GM21381 (cell line): ENCODE data around the gene EHBP1.
"Not testable (repeated sequence)": the region's sequence is repeated elsewhere in the genome, so short reads cannot be mapped to it uniquely, and the experiment has no call there.

ENCODE experiments used
- ATAC-seq: cut with Tn5 transposase; IDR thresholded peaks from one replicate; pipeline ENCODE4 v1.9.1; 2021; ENCODE audit warnings: mild to moderate bottlenecking, moderate library complexity; ENCODE audit not compliant: unreplicated experiment

The EHBP1 gene

GRCh38 chr2:63058144-63058920 is 352.8 kb downstream of the EHBP1 start:
- ATAC-seq, result no peak

DNA sequence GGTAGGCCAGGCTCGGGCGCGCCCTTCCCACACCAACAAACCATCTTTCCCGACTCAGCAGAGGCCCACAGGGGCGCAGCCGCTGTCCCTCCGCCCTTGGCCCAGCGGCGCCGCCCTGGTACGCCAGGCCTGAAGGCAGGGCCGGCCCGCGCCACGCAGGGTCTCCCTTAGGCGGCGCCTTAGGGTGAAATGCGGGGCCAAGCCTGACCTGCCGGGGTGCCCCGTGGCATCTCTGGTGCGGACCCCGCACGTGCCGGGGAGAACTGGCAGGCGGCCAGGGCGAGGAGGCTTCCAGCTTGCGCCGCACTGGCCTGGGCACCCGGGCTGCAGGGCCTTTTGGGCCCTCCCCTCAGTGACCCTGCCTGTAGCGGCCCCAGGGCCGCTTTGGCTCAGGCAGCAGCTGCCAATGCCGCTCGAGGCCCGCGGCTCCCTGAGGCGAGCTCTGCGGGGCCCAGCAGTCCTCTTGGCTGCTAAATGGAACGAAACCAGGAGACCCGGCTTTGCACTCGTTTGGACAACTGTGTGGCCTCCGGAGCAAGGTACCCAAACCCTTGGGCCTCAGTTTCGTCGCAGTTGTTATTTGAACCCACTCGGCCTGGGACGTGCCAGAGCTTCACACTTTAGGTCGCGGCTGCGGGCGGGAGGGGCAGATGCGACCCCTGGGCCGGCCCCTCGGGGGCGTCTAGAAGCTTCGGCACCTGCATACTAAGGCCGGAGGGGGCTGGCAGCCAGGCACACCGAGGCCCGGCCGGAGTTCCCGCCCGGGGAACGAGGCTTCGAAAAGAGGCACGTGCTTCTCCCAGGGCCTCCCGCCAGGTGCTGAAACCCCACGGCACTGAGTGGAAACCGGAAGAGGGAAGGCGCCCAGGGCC is 353.6 kb downstream of the EHBP1 start:
- no peak for ATAC-seq

- ATAC-seq, result no peak
These were observed 354.4 kb downstream of the EHBP1 start for GRCh38 chr2:63059793-63060471.

- ATAC-seq, result no peak
These were observed 355.0 kb downstream of the EHBP1 start for GRCh38 chr2:63060472-63060991.

GRCh38 chr2:63064197-63064596 is 358.7 kb downstream of the EHBP1 start:
- no peak for ATAC-seq

GRCh38 chr2:63064661-63065060 is 359.1 kb downstream of the EHBP1 start:
- no peak for ATAC-seq

GRCh38 chr2:63066265-63066664 is 360.8 kb downstream of the EHBP1 start:
- no peak for ATAC-seq

- ATAC-seq, result no peak
These were observed 361.3 kb downstream of the EHBP1 start for GRCh38 chr2:63066838-63067237.

- no peak for ATAC-seq
These were observed 366.2 kb downstream of the EHBP1 start for GRCh38 chr2:63071664-63072063.

DNA sequence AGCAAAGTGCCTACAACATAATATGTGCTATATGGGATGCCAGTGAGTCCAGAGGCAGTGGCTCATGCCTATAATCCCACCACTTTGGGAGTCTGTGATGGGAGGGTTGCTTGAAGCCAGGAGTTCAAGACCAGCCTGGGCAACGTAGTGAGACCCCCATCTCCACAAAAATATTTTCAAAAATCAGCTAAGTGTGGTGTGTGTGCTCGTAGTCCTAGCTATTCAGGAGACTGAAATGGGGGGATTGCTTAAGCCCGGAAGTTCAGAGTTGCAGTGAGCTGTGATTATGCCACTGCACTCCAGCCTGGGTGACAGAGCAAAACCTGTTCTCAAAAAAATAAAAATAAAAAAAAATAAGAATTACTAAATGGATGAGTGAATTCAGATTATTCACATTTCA is 368.5 kb downstream of the EHBP1 start:
- no peak for ATAC-seq

DNA sequence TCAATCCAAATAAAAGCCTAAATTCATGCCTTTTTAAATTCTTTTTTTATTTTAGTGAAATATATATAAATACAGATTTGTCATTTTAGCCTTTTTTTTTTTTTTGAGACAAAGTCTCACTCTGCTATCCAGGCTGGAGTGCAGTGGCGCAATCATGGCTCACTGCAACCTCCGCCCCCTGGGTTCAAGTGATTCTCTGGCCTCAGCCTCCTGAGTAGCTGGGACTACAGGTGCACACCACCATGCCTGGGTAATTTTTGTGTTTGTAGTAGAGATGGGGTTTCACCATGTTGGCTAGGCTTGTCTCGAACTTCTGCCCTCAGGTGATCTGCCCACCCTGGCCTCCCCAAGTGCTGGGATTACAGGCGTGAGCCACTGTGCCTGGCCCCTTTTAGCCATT is 368.9 kb downstream of the EHBP1 start:
- not testable (repeated sequence) for ATAC-seq

DNA sequence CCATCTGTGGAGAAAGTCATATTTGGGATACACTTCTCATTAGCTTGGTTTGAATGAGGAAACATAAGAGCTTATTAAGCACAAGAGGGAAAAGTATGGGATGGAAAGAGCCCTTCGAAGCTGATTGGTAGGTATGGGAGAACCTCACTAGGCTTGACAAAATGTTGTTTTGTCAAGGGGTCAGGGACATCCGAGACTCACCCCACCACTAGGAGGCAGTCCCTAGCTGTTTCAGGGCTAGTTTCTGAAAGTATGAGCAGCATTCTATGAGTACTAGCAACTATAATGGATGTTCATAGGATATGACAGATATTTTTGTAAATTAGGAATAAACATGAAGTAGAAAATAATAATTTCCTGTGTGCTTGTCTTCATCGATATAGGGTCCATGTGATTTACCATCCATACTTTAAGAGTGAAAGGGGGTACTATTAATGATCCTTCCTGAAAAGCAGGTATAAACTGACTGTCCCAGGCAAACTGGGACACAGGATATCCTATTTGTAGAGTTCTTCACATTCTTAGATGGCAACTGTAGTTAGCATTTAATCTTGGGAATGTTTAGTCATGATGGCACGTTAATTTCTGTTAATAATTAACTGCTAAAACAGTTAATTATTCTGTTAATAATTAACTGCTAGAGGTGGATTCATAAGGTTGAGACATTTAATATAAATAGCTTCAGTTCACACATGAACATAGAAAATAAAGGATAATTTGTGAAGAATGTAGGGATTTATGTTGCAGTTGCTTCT is 373.5 kb downstream of the EHBP1 start:
- ATAC-seq, result no peak

- no peak for ATAC-seq
These were observed 375.9 kb downstream of the EHBP1 start for GRCh38 chr2:63081404-63081803.

DNA sequence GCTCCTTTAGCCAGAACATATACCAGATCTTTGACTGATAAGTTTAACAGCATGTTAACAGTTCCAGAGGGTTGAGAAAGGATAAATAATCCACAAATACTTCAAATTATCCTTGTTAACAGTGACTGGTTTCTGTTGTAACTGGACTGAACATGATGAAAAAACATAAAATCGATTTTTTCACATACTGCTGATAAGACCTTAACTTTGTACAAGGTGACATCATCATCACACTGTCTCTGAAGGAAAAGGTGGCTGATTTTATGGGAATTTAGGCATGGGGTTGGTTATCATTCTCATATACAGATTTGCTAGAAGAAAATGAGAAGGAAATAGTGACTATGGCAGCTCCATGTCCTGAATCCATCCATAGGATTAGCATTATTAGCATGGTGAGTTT is 381.2 kb downstream of the EHBP1 start:
- ATAC-seq, result no peak

DNA sequence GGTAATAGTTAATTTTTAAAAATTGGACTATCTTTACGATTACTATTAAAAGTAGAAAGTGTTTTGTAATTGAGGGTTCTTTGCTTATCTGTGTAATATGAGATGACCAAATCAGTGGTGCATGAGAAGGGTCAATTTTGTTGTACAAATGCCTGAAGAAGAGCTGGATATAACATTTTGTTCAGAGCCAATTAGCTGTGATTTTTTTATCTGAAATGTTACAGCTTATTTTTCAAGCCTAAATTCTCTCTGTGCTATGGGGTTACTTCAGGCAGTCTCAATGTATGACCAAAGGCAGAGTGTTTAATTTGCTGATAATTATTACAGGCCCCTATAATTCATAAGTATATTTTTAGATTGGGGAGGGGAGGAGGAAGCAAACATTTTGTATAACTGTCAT is 386.9 kb downstream of the EHBP1 start:
- ATAC-seq, result no peak

- no peak for ATAC-seq
These were observed 387.3 kb downstream of the EHBP1 start for GRCh38 chr2:63092857-63093256.

DNA sequence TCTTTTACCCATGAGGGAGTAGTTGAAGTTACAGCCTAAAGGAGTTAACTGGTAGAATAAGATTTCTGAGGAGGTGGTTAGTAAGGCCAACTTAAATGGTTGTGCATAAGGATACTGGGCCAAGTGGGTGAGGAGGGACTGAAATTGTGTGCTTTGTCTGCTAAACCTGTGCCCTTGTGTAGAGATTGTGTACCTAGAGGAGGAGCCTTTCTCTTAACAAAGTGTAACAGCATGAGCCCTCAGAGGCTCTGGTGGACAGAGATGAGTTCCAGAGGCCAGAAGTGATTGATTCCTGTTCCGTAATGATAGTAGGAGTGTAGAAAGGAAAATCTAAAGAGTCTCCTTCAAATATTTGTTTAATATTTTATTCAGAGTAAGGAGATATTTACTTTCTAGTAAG is 388.0 kb downstream of the EHBP1 start:
- ATAC-seq, result no peak
